Measurements from ENCODE around the gene HCN2.

GRCh38 chr19:582497-583197, 7.0 kb upstream of the HCN2 start:
- TF ChIP-seq CTCF (IDR thresholded peaks at IDR 0.05) (no peak), POLR2A (IDR thresholded peaks at IDR 0.05) (no peak), POLR2AphosphoS5 (IDR thresholded peaks at IDR 0.05) (no peak)

Data from breast epithelium (tissue), 3 donors.